Activated T-cell treated with anti-CD3 and anti-CD28 coated beads for 24 hours (primary cell): Measurements from ENCODE around the gene ZFP36L2.

Experiments used
- DNase-seq: peaks from one replicate; pipeline ENCODE4 v3.0.0-alpha.2; 2020; ENCODE audit warnings: low read depth

ZFP36L2 gene, protein sequence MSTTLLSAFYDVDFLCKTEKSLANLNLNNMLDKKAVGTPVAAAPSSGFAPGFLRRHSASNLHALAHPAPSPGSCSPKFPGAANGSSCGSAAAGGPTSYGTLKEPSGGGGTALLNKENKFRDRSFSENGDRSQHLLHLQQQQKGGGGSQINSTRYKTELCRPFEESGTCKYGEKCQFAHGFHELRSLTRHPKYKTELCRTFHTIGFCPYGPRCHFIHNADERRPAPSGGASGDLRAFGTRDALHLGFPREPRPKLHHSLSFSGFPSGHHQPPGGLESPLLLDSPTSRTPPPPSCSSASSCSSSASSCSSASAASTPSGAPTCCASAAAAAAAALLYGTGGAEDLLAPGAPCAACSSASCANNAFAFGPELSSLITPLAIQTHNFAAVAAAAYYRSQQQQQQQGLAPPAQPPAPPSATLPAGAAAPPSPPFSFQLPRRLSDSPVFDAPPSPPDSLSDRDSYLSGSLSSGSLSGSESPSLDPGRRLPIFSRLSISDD

DNA sequence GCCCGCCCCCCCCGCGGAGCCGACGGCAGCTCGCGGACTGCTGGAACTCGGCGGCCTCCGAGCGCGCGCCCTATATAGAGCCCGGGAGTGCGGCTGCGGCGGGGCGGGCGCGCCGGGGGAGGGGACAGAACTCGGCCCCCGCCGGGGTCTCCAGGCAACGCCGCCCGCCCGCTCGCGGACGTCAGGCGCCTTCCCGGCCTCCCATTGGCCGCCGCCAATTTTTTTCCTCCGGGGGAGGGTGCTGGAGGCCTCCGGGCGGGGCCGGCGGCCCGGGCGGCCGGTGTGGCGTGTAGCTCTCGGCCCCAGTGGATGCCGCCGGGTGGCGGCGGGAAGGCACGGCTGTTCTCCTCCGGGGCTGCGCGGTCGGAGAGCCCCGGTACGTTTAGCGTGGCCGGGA, at the start of gene ZFP36L2:
TSS of gene ZFP36L2 (minus strand) at position 49 of the 397 bp plus-strand sequence. CDS start 291 bp downstream, outside the sequence.
- peak; percentile 93 for DNase-seq

DNA sequence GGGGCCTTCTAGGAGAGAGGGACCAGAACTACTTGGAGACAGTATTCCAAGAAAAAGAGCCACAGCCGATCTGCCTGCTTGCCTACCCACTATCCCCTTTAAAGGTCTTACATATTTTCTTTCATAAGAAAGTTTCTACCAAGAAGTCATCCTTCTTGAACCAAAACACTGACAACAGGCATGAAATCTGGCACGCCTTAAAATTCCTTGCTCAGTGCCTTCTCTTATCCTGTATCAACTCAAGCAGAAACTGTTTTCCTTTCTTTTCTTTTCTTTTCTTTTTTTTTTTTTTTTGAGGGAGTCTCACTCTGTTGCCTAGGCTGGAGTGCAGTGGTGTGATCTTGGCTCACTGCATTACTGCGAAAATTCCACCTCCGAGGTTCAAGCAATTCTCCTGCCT, 48.3 kb upstream of the ZFP36L2 start:
- DNase-seq, result no peak

DNA sequence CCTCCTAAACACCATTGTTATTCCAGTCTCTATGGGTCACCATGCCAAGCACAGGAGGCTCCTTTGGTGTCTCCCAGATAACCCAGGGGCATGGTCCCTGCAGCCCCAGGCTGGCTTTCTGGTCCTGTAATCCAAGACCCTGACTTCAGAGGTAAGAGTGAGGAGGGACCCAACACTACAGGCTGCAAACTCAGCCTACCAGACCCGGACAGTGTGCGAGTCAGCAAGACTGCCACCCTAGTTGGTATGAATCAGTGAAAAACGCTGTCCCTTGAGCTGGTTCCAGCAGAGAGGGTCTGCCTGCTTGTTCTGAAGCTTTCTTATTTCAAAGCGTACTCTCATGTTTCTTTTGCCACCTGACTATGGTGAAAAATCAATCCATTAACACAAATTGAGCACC, 47.6 kb upstream of the ZFP36L2 start:
- DNase-seq, result no peak

DNA sequence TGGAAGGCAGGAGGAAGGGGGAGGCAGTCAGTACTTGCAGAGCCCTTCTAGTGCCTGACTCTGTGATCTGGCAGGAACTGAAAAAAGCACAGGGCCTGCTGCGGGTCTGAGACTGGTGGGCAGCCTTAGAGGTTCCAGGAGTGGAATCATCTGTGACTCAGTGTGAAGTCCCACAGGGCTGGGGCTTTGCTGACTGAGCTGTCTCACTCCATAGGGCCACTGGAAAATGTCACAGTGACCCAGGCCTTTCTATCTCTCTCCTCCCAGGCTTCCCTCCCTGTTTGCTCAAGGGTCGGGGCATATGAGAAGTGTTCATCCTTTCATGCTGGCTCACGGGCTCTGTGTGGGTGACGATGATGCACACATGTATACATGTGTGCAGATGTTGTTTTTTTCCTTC, 47.1 kb upstream of the ZFP36L2 start:
- DNase-seq, result no peak

DNA sequence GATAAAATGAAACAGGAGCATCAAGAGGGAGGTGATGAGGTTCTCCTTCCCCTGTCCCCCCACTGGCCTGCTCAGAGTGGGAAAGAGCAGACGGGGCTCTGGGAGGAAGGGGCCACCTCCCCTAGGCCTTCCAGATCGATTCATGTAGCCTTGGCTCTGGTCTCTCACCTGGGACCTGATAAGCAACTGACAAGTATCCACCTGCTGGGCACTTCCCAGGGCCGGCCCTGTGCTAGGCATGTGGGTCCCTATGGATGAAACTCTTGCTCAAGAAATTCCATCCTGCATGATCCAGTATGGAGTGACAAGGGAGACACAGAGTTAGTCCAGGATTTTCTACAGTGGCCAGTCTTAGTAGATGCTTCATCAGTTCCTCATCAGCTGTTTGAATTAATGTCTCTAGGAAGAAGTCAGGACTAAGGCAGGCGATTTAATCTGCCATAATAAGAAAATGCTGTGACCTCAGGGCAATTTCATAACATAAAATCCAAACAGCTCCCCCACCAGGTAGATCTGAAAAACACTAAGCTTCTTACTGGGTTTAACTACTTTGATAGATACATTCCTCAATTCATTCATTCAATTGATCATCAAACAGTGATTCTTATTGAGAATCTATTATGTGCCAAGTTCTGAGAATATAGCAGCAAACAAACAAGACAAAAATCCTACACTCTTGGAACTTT, 44.7 kb upstream of the ZFP36L2 start:
- no peak for DNase-seq

DNA sequence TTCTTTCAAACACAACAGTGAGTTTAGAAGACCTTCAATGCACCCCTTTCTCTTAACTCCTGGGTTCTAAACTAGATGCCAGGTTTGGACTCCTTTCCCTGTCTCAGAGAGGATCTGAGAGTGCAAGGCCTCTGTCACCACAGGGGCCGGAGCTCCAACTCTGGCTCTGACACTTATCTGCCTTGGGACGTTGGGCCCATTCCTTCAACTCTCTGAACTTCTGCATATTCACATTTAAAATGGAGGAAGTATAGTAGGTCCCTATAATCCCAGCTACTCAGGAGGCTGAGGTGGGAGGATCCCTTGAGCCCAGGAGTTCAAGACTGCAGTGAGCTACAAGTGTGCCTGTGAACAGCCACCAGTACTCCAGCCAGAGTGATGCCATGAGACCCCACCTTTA, 44.1 kb upstream of the ZFP36L2 start:
- no peak for DNase-seq

DNA sequence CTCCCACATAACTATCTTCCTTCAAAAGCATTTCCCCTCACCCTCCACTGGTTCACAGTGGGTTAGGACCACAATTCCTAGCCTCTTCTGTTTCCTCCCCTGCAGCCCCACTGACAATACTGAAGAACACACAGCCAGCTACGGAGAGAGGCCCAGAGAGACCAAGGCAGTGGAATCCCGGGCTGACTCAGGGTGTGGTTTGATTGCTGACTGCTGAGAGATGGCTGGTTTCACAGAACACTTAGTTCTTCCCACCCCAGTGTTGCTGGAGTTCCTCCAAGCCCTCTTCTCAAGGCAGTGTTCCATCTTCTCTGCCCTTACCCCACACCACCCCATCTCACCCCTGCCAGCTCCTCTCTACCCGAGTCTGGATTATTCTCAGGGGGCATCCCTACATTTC, 43.3 kb upstream of the ZFP36L2 start:
- no peak for DNase-seq

DNA sequence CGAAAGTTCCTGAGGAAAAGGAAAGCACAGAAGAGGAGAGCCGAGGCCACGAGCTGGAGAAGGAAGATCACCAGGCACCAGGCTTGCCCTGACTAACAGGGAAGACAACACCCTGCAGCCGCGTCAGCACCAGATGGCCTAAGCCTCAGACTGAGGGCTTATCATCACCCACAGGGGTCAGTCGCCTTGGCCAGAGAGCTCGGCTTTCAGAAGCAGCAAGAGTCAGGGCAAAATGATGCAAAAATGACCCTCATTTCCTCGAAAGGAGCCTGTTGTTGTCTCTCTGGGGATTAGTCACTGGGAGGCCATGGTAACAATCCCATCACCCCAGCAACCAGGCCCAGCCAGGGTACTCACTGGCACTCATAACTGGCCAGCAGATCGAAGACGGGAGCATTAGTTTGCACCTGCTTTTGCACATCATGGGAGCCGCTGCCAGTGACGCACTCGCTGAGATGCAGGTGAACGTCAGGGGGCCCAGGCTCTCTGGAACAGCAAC, 42.7 kb upstream of the ZFP36L2 start:
- DNase-seq, result no peak

DNA sequence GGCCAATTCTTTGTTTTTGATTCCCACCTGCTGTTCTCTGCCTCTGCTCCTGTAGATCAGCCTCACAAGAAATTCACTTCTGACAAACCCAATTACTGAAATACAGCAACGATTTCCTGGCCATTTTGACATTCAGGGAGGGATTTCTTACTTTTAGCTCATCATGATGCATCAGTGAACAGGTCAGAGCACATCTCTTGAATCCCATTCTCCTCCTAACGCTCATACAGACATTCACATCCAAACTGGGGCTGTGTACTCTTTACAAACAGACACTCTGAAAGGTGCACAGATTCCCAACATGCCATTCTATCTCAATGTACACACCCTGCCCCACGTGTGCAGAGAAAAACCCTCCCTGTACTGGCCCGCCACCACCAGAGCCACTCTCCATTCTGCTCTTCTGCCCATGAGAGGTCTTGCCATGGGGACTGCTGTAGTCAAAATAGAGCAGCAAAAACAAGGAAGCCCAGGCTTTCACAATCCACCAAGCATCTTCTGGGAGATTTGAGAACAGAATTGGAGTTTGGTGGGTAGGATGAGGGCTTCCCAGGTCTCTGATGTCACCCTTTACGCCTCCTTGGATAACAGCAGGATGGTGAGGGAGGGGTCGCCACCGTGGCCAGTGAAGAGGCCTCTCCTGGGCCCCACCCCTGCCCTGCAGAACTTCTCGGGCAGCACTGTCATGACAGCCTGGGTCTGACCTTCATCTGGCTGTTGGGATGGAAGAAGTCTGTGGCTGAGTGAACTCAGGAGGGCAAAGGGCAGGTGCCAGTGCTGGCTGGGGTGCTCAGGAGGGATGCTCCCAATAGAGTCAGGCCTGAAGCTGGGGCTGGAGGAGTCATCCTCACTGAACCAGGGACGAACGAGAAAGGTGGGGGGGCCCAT, 41.9 kb upstream of the ZFP36L2 start:
- DNase-seq, result no peak

DNA sequence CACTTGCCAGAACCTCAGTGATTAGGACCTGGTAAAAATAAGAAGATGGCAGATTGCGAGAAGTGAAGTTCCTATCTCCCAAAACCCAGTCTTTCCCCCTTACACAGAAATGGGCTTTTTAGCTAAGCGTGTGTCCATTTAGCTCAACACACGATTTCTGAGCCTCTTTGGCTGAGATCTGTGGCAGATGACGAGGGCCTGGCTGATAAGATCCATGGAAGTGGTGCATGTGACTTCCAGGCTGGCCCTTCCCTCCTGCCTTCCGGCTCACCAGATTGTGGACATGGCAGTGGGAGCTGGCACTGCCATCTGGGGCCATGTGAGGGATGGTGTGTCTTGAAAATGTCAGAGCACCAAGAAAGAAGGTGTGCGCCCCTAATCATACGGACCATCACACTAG, 41.0 kb upstream of the ZFP36L2 start:
- no peak for DNase-seq

DNA sequence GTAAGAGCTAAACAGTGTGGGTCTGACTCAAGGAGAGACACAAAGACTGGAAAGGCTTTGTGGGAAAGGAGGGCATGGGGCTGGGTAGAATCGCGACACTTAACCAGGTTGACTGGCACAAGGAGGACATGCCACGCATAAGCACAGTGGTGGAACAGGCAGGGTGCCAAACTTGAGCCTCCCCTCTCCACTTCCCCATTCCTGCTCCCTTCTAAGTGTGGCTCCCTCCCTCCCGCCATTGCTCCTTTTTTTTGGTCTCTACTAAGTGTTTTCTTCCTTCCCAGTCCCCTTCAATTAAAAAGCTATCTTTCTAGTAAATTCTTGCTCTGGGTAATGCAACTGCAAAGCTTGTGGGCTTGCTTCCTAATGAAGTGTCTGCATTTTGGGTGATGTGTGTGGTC, 40.3 kb upstream of the ZFP36L2 start:
- no peak for DNase-seq

DNA sequence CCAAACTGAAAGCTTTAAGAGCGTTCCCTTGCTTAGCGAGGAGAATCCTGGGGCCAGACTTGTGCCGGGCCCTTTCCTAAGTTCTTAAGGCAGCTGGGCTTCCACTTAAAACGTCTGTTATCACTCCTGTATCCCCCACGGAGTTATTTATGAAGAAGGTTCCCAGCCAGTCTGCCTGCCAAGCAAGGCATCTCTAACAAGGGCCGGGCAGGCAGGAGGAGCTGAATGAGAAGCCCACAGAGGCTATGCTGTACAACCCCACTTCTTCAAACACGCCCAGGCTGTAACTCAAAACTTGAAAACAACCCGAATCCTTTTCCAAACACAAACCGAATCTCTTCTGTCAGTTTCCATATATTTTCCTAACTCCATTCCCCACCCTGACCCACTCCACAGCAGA, 39.0 kb upstream of the ZFP36L2 start:
- DNase-seq, result no peak

DNA sequence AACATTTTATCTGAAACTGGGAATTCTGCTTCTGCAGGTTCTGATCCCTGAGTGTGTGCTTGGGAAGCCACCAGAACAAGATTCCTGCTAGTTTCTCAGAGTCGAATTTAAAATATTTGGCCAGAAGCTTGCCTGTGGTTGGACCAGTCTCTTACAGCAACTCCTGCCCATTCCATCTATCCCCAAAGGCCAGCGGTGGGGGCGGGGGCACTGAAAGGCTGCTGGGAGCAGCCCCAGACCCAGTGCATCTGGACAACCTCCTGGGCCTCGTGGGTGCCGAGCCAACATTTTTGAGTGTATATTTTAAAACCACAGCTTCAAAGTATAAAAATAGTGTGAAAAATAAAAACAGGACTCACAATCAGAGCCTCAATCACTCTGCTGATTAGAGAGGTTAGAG, 38.6 kb upstream of the ZFP36L2 start:
- no peak for DNase-seq

DNA sequence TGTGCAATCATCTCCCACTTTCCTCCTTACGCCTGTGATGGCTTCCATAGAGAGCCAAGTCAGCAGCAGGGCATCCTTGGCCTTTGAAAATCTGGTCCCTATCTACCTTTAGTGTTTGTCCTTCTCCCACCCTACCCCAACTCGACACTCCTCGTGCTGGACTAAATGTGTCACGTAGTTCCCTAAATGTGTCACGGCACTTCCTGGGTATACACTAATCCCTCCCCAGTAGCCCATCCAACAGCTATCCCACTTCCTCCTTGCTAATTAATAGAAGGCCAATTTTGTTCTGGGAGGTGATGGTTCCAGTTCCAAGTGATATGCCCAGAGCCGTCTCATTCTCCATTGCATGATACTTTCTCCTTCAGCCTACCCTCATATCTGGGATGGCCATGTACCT, 36.5 kb upstream of the ZFP36L2 start:
- no peak for DNase-seq

DNA sequence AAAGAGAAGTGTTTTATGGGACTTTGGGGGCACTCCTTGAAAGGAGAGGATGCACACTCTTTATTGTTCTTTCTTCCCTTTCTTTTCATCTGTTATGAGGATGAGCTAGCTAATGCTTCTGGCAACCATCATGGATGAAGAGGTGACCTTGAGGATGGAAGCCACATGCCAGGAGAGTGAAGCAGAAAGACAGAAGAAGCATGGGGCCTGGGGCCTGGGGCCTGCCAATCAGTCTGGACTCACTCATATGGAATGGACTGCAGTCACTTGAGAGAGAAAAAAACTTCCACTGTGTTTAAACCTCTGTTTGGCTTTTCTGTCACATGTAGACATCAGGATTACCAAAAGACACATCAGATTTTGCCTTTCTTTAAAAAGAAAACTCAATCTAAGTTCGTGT, 35.8 kb upstream of the ZFP36L2 start:
- no peak for DNase-seq

DNA sequence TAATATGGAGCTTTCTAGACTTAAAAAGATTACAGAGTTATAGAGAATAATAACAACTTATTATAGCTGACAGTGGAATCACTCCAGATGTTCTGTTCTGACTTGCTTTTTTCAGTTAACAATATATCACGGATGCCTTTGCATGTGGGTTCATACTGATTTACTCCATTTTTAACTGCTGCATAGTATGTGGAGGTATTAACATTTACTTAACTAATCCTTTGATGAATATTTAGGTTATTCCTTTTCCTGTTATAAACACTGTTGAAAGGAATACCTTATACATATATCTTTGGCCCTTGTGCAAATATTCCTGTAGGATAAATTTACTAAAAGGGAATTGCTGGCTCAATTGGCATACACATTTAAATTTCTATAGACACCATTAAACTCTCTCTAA, 33.1 kb upstream of the ZFP36L2 start:
- DNase-seq, result no peak

DNA sequence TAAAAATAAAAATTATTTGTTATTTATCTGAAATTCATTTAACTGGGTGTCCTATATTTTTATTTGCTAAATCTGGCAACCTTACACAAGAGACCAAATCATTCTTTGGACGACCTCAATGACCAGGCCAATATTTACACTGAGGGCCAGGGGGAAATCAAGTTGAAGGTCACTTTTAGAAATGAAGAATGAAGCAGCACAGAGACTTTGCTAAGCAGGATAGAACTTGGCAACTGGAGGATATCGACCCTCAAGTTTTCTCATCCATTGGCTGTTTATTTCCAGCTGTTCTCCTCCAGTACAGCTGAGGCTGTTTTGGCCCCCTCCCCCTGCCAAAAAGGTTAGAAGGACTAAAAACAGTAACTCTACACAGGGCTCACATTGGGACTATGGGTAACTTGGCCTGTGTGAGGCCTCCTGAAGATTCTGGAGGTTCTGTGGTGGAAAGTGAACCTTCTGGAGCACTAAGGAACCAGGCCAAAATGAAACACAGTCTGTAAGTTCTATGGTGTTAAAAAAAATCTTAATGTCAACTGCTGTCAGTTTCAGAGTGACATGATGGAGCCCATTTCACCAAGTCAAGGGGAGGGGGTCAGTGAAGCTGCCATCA, 32.2 kb upstream of the ZFP36L2 start:
- no peak for DNase-seq

DNA sequence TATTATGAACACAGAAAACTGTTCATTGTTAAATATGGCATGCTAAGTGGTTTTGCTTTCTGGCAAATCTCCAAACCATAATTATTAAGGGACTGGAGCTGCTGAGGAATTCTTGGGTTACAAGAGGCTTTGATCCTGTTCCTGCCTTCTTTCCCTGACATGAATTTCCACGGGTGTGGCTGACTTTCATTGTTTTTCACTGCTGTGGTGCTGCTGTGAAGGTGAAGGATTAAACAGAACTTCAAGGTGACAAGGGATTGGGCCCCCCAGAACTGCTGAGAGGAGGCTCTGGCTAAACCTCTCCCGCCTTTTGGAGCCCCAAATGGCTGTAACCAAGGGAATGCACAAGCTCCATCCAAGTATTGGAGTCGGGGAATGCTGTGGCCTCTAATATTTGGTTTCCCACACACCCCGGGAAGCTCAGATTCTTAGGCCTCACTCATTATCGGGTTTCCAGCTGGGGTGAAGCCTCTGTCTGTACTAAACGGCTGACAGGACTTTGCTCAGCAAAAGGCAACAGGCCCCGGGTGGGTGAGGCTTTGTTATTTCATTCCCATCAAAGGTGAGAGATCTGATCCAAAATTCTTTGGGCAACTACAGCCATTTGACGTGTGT, 29.0 kb upstream of the ZFP36L2 start:
- no peak for DNase-seq

DNA sequence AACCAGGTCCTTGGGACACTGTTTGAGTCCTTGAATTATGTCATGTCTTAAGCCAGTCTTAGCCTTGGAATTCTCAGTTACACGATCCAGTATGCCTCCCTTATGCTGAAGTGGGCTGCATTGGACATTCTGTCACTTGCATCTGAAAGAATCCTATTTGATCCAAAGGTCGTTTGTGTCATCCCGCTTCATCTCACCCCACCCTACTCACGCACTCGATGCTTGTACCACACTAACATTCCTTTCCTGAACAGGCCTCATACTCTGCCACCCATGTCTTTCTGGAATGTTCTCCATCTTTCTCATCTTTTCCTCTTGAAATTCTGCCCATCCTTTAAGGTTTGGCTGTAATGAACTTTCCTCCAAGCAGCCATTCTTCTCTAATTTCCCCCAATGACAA, 27.9 kb upstream of the ZFP36L2 start:
- no peak for DNase-seq

DNA sequence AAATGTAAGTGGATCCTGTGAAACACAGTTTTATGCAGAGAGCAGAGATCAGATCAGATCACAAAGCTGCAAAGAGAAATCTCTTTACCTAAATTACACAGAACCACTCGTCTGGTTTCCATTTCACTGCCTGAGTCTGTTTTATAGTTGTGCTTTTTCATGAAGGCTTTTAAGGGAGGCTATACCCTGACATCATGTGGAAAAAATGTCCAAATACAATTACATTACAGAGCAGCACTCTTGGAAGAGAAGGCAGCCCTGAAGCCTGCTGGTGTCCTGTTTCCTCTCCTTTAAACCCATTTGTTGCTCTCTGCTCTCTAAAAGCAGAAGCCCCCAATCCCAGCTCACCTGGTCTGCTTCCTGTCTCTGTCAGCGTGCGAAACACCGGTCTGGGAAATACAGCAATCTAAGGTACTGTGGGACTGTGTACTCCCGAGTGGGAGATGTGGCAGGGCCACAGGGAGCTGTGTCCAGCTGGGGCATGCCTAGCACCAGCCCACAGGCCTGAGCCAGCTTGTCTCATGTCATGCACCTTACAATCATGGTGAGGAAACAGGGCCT, 24.8 kb upstream of the ZFP36L2 start:
- no peak for DNase-seq

DNA sequence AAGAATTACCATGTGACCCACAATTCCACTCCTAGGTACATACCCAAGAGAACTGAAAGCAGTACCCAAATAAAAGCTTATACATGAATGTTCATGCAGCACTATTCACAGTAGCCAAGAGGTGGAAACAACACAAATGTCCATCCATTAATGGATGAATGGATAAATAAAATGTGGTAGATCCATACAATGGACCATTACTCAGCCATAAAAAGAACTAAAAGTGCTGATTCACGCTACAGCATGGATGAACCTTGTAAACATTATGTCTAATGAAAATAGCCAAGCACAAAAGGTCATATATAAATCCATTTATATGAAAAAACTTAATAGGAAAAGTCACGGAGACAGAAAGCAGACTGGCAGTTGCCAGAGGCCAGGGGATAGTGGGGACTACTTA, 23.6 kb upstream of the ZFP36L2 start:
- no peak for DNase-seq
